22Rv1 (cell line): ENCODE results near the gene NAV2.
"Not testable (repeated sequence)": the region's sequence is repeated elsewhere in the genome, so short reads cannot be mapped to it uniquely, and the experiment has no call there.

ENCODE experiments used
- CTCF ChIP-seq: fragments of 450-650 bp; IDR thresholded peaks from 2 replicates; pipeline ENCODE4 v1.5.1; 2017; ENCODE audit warnings: mild to moderate bottlenecking
- ZFX ChIP-seq: fragments of 450-650 bp; IDR thresholded peaks from 2 replicates; pipeline ENCODE4 v1.6.1; 2017; ENCODE audit warnings: antibody characterized with exemption, borderline replicate concordance

- not testable (repeated sequence) for TF ChIP-seq CTCF, ZFX
Measured at GRCh38 chr11:19927403-19927802, 214.8 kb downstream of the NAV2 start.
